Measurements from ENCODE around the gene FNBP1. TPM values are rescaled to one million over a fixed set of nuclear protein-coding genes. Genes with fewer than 3 reads are reported as not detected.
"Not testable (repeated sequence)": the region's sequence is repeated elsewhere in the genome, so short reads cannot be mapped to it uniquely, and the experiment has no call there.

Gene FNBP1
- total and polyA plus RNA-seq, 4 donors: 16.0 to 94.3 (median 29.5) TPM

GRCh38 chr9:130010151-130010988 lies 32.6 kb downstream of the FNBP1 start:
- Histone ChIP-seq H3K4me3 (no peak overlapping the region), H3K27ac (ENCODE audit: low read depth in 1 of 2, low read length in 1 of 2) (no peak overlapping the region), H3K9me3 (ENCODE audit: control insufficient read depth in 4 of 4, insufficient read depth in 3 of 4, low read length in 3 of 4) (peaks cover 0 to 2% (median 0%) of the 10 kb centered on the region in 4 donors), H3K9ac (ENCODE audit: insufficient read depth in 1 of 2, low read length in 2 of 2) (no peak overlapping the region), H3K36me3 (ENCODE audit: control insufficient read depth in 4 of 4, insufficient read depth in 4 of 4, low read length in 4 of 4) (peaks cover 0 to 2% (median under 1%) of the 10 kb centered on the region in 4 donors), H3K4me1 (ENCODE audit: control insufficient read depth in 5 of 5, insufficient read depth in 5 of 5, low read length in 5 of 5) (peaks cover 0 to 2% (median 0%) of the 10 kb centered on the region in 5 donors), H3K27me3 (ENCODE audit: control insufficient read depth in 3 of 3, insufficient read depth in 3 of 3, low read length in 2 of 3) (no peaks in the 10 kb centered on the region)
- ATAC-seq (ENCODE audit: insufficient read depth, low FRiP score): no peak
- DNase-seq: no peak
- TF ChIP-seq, protein P1, sequence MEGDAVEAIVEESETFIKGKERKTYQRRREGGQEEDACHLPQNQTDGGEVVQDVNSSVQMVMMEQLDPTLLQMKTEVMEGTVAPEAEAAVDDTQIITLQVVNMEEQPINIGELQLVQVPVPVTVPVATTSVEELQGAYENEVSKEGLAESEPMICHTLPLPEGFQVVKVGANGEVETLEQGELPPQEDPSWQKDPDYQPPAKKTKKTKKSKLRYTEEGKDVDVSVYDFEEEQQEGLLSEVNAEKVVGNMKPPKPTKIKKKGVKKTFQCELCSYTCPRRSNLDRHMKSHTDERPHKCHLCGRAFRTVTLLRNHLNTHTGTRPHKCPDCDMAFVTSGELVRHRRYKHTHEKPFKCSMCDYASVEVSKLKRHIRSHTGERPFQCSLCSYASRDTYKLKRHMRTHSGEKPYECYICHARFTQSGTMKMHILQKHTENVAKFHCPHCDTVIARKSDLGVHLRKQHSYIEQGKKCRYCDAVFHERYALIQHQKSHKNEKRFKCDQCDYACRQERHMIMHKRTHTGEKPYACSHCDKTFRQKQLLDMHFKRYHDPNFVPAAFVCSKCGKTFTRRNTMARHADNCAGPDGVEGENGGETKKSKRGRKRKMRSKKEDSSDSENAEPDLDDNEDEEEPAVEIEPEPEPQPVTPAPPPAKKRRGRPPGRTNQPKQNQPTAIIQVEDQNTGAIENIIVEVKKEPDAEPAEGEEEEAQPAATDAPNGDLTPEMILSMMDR (IDR thresholded peaks at IDR 0.05; ENCODE audit: control extremely low read depth, extremely low read depth): no peak
- WGBS, 2 donors: 73% methylated on average over 5 of the region's 5 CpGs

- not testable (repeated sequence) for H3K4me1 ChIP-seq (ENCODE audit: control insufficient read depth in 5 of 5, insufficient read depth in 5 of 5, low read length in 5 of 5); H3K4me3 ChIP-seq; H3K27me3 ChIP-seq (ENCODE audit: control insufficient read depth in 3 of 3, insufficient read depth in 3 of 3, low read length in 2 of 3); DNase-seq; H3K36me3 ChIP-seq (ENCODE audit: control insufficient read depth in 4 of 4, insufficient read depth in 4 of 4, low read length in 4 of 4); ATAC-seq (ENCODE audit: insufficient read depth, low FRiP score); H3K9ac ChIP-seq (ENCODE audit: insufficient read depth in 1 of 2, low read length in 2 of 2); H3K9me3 ChIP-seq (ENCODE audit: control insufficient read depth in 4 of 4, insufficient read depth in 3 of 4, low read length in 3 of 4); H3K27ac ChIP-seq (ENCODE audit: low read depth in 1 of 2, low read length in 1 of 2)
- WGBS, 2 donors: 95 to 97% methylated on average over 10 of the region's 10 CpGs
These were observed 33.4 kb downstream of the FNBP1 start for GRCh38 chr9:130009546-130009945.

GRCh38 chr9:130008538-130008937 lies 34.5 kb downstream of the FNBP1 start:
- H3K36me3 ChIP-seq (ENCODE audit: control insufficient read depth in 4 of 4, insufficient read depth in 4 of 4, low read length in 4 of 4): peaks cover 0 to 2% (median under 1%) of the 10 kb centered on the region in 4 donors
- ATAC-seq (ENCODE audit: insufficient read depth, low FRiP score): no peak
- no peak overlapping the region for H3K9ac ChIP-seq (ENCODE audit: insufficient read depth in 1 of 2, low read length in 2 of 2)
- no peak overlapping the region for H3K4me3 ChIP-seq
- H3K9me3 ChIP-seq (ENCODE audit: control insufficient read depth in 4 of 4, insufficient read depth in 3 of 4, low read length in 3 of 4): peaks cover 0 to 2% (median 0%) of the 10 kb centered on the region in 4 donors
- no peak for DNase-seq
- no peaks in the 10 kb centered on the region for H3K27me3 ChIP-seq (ENCODE audit: control insufficient read depth in 3 of 3, insufficient read depth in 3 of 3, low read length in 2 of 3)
- H3K4me1 ChIP-seq (ENCODE audit: control insufficient read depth in 5 of 5, insufficient read depth in 5 of 5, low read length in 5 of 5): peaks cover 0 to 2% (median 0%) of the 10 kb centered on the region in 5 donors
- H3K27ac ChIP-seq (ENCODE audit: low read depth in 1 of 2, low read length in 1 of 2): no peak overlapping the region
- WGBS, 2 donors: 69 to 71% methylated on average over 5 of the region's 5 CpGs
- TF ChIP-seq, protein P1 (IDR thresholded peaks at IDR 0.05; ENCODE audit: control extremely low read depth, extremely low read depth): no peak

DNA sequence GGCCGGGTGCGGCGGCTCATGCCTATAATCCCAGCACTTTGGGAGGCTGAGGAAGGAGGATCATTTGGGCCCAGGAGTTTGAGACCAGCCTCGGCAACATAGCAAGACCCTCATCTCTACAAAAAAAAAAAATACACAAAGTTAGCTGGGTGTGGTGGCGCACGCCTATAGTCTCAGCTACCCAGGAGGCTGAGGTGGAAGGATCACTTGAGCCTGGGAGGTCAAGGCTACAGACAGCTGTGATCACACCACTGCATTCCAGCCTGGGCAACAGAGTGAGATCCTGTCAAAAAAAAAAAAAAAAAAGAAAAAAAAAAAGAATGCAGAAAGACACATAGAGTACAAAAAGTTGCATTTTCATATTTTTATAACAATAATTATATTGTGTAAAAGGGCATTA lies 36.0 kb downstream of the FNBP1 start:
- WGBS, 2 donors: 97 to 100% methylated on average over 6 of the region's 6 CpGs
- H3K9ac ChIP-seq (ENCODE audit: insufficient read depth in 1 of 2, low read length in 2 of 2); H3K36me3 ChIP-seq (ENCODE audit: control insufficient read depth in 4 of 4, insufficient read depth in 4 of 4, low read length in 4 of 4); H3K4me1 ChIP-seq (ENCODE audit: control insufficient read depth in 5 of 5, insufficient read depth in 5 of 5, low read length in 5 of 5); ATAC-seq (ENCODE audit: insufficient read depth, low FRiP score); H3K9me3 ChIP-seq (ENCODE audit: control insufficient read depth in 4 of 4, insufficient read depth in 3 of 4, low read length in 3 of 4); H3K27ac ChIP-seq (ENCODE audit: low read depth in 1 of 2, low read length in 1 of 2); H3K27me3 ChIP-seq (ENCODE audit: control insufficient read depth in 3 of 3, insufficient read depth in 3 of 3, low read length in 2 of 3); H3K4me3 ChIP-seq; DNase-seq: not testable (repeated sequence)
